SU-DHL-6 (cell line): Measurements from ENCODE around the gene H2BW2.

Experiments
- EZH2phosphoT487 ChIP-seq: fragments of 200-600 bp; sonication (generic), shearing (Covaris generic); conservative IDR thresholded peaks from 2 replicates; pipeline ENCODE4 v1.6.1; 2018; ENCODE audit warnings: mild to moderate bottlenecking, antibody characterized with exemption, low read length, moderate library complexity, mixed read lengths
- TF ChIP-seq, protein P1 (sequence below): fragments of 200-600 bp; sonication (generic); IDR thresholded peaks from one replicate; pipeline ENCODE4 v1.5.1; 2017; ENCODE audit warnings: antibody characterized with exemption, mild to moderate bottlenecking, low read length, moderate library complexity; ENCODE audit not compliant: insufficient read depth, poor library complexity, severe bottlenecking

DNA sequence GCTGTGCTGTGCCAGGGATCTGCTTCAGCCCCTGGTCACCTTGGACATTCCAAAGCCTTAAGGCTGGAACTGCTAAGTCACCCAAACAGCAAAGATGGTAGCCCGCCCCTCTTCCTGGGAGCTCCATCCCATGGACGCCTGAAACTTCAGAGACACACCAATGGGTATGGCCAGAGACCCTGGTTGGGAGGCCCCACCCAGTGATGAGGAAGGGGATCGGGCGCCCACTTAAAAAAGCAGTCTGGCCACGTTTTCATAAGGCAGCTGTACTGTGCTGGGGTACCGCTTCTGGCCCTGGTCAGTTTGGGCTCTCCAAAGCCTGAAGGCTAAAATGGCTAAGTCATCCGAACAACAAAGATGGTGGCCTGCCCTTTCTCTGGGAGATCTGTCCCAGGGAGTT is 45.7 kb downstream of the H2BW2 start:
- TF ChIP-seq, protein P1, sequence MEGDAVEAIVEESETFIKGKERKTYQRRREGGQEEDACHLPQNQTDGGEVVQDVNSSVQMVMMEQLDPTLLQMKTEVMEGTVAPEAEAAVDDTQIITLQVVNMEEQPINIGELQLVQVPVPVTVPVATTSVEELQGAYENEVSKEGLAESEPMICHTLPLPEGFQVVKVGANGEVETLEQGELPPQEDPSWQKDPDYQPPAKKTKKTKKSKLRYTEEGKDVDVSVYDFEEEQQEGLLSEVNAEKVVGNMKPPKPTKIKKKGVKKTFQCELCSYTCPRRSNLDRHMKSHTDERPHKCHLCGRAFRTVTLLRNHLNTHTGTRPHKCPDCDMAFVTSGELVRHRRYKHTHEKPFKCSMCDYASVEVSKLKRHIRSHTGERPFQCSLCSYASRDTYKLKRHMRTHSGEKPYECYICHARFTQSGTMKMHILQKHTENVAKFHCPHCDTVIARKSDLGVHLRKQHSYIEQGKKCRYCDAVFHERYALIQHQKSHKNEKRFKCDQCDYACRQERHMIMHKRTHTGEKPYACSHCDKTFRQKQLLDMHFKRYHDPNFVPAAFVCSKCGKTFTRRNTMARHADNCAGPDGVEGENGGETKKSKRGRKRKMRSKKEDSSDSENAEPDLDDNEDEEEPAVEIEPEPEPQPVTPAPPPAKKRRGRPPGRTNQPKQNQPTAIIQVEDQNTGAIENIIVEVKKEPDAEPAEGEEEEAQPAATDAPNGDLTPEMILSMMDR = no peak
- TF ChIP-seq EZH2phosphoT487 = no peak
